Breast epithelium (tissue), 4 donors: ENCODE measurements around the gene FAM222A. TPM values are rescaled to one million over a fixed set of nuclear protein-coding genes. Genes with fewer than 3 reads are reported as not detected.
A peak's percentile ranks its signal among the peaks of the same experiment; 100 is the strongest.

Experiments
- DNase-seq, 2 donors: peaks; one replicate each; pipeline ENCODE4 v3.0.0-alpha.2; 2019; ENCODE audit warnings: low spot score in 2 of 2
- H3K27ac ChIP-seq, 2 donors: fragments of 200-600 bp; sonication (generic) in 1 of 2; one replicate each; pipeline ENCODE4 v1.5.1; 2016 to 2019; ENCODE audit warnings: mild to moderate bottlenecking in 1 of 2
- H3K27me3 ChIP-seq, 2 donors: fragments of 200-600 bp; sonication (generic) in 1 of 2; one replicate each; pipeline versions ENCODE4 v1.5.1 to v1.6.0; 2017 to 2019; ENCODE audit warnings: control low read depth in 1 of 2, mild to moderate bottlenecking in 1 of 2
- H3K36me3 ChIP-seq: fragments of 200-600 bp; one replicate; pipeline ENCODE4 v1.5.1; 2019
- H3K4me1 ChIP-seq, 2 donors: fragments of 200-600 bp; sonication (generic); one replicate each; pipeline ENCODE4 v1.5.1; 2016 to 2019; ENCODE audit warnings: control low read depth in 1 of 2
- H3K4me3 ChIP-seq, 3 donors: fragments of 200-600 bp; sonication (generic); 1 replicate in 2 of 3; 2 replicates in 1 of 3; pipeline ENCODE4 v1.5.1; 2016 to 2019; ENCODE audit warnings: mild to moderate bottlenecking in 3 of 3, moderate library complexity in 2 of 3
- H3K9me3 ChIP-seq, 2 donors: fragments of 200-600 bp; sonication (generic) in 1 of 2; one replicate each; pipeline ENCODE4 v1.5.1; 2016 to 2019; ENCODE audit warnings: control low read depth in 1 of 2
- CTCF ChIP-seq, 3 donors: fragments of 450-650 bp; IDR thresholded peaks; one replicate each; pipeline ENCODE4 v1.5.1; 2016 to 2017; ENCODE audit warnings: antibody characterized with exemption in 3 of 3, mild to moderate bottlenecking in 3 of 3, moderate library complexity in 3 of 3
- POLR2A ChIP-seq: fragments of 450-650 bp; IDR thresholded peaks from one replicate; pipeline ENCODE4 v1.6.1; 2016; ENCODE audit warnings: antibody characterized with exemption, mild to moderate bottlenecking, moderate library complexity
- POLR2AphosphoS5 ChIP-seq, 3 donors: sonication (generic); formaldehyde crosslinking; IDR thresholded peaks; one replicate each; pipeline ENCODE4 v1.6.1; 2017; ENCODE audit warnings: antibody characterized with exemption in 3 of 3
- intact Hi-C: fragments of 100-400 bp; cut with DNase I; formaldehyde crosslinking; loops from one replicate; pipeline ENCODE4 v1.15.1; 2023; ENCODE audit warnings: low total_unique reads
- total RNA-seq, 3 donors: library from RNA; depleted of rRNA; stranded (reverse); fragments of >200 nt; gene quantifications; one replicate each; pipeline ENCODE4 v1.1.0, GENCODE V29; 2016

FAM222A gene
- total RNA-seq, 3 donors from 2014 or later, result 0.32 to 7.3 (median 1.3) TPM

- intact Hi-C loops, result no loop called here
- peaks cover 0 to 10% of the 10 kb centered on the region in 2 donors for H3K4me1 ChIP-seq
Observed at GRCh38 chr12:109720152-109720856, 6.7 kb downstream of the FAM222A start.

GRCh38 chr12:109720857-109721189 lies 7.2 kb downstream of the FAM222A start:
- peaks cover 0 to 10% of the 10 kb centered on the region in 2 donors for H3K4me1 ChIP-seq
- TF ChIP-seq CTCF (IDR thresholded peaks at IDR 0.05) (no peak), POLR2A (no peak), POLR2AphosphoS5 (IDR thresholded peaks at IDR 0.05) (no peak)
- intact Hi-C loops, result no loop called here
- no peaks in the 10 kb centered on the region for H3K9me3 ChIP-seq
- no peak overlapping the region for H3K4me3 ChIP-seq
- no peaks in the 10 kb centered on the region for H3K27me3 ChIP-seq
- H3K36me3 ChIP-seq, result no peaks in the 10 kb centered on the region
- peak overlapping the region; percentile 40 to 68 for H3K27ac ChIP-seq
- DNase-seq, result no peak

More at GRCh38 chr12:109720152-109720856, 6.7 kb downstream of the FAM222A start:
- H3K27ac ChIP-seq, result peak overlapping the region; percentile 40 to 68
- H3K9me3 ChIP-seq, result no peaks in the 10 kb centered on the region
- no peaks in the 10 kb centered on the region for H3K27me3 ChIP-seq
- TF ChIP-seq POLR2AphosphoS5 (IDR thresholded peaks at IDR 0.05) (no peak), CTCF (IDR thresholded peaks at IDR 0.05) (no peak), POLR2A (no peak)
- H3K36me3 ChIP-seq, result no peaks in the 10 kb centered on the region
- no peak for DNase-seq
- no peak overlapping the region for H3K4me3 ChIP-seq

GRCh38 chr12:109721276-109721675 lies 7.7 kb downstream of the FAM222A start:
- peaks cover 0 to 12% of the 10 kb centered on the region in 2 donors for H3K4me1 ChIP-seq
- H3K27me3 ChIP-seq, result no peaks in the 10 kb centered on the region
- no peak for DNase-seq
- no peaks in the 10 kb centered on the region for H3K9me3 ChIP-seq
- H3K4me3 ChIP-seq, result no peak overlapping the region
- intact Hi-C loops, result no loop called here
- TF ChIP-seq CTCF (IDR thresholded peaks at IDR 0.05) (no peak), POLR2A (no peak), POLR2AphosphoS5 (IDR thresholded peaks at IDR 0.05) (no peak)
- H3K27ac ChIP-seq, result peak overlapping the region in 1 of 2 donors; percentile 40
- H3K36me3 ChIP-seq, result no peaks in the 10 kb centered on the region

- peak overlapping the region in 1 of 2 donors; percentile 60 for H3K27ac ChIP-seq
- intact Hi-C loops, result no loop called here
Observed at GRCh38 chr12:109722022-109722720, 8.5 kb downstream of the FAM222A start.

More at GRCh38 chr12:109722022-109722720, 8.5 kb downstream of the FAM222A start:
- peaks cover 3 to 20% of the 10 kb centered on the region in 2 donors for H3K4me1 ChIP-seq
- DNase-seq, result no peak
- H3K27me3 ChIP-seq, result no peaks in the 10 kb centered on the region
- no peaks in the 10 kb centered on the region for H3K36me3 ChIP-seq
- H3K4me3 ChIP-seq, result no peak overlapping the region
- no peak for TF ChIP-seq POLR2A
- TF ChIP-seq POLR2AphosphoS5 (IDR thresholded peaks at IDR 0.05), result no peak
- TF ChIP-seq CTCF (IDR thresholded peaks at IDR 0.05), result no peak
- H3K9me3 ChIP-seq, result no peaks in the 10 kb centered on the region
